Measurements from ENCODE around the gene AKAP7. TPM values are rescaled to one million over a fixed set of nuclear protein-coding genes. Genes with fewer than 3 reads are reported as not detected.

The AKAP7 gene
- polyA plus RNA-seq, 1 of the 3 experiments (the other 2 are of a cell fraction) = 0.58 TPM

GRCh38 chr6:131173680-131174079 is 38.4 kb downstream of the AKAP7 start (continued):
- TF ChIP-seq RCOR1 (IDR thresholded peaks at IDR 0.05; ENCODE audit: low read length) = no peak

- DNase-seq = no peak
These were observed 40.3 kb downstream of the AKAP7 start for GRCh38 chr6:131175564-131175963.

More at GRCh38 chr6:131175564-131175963, 40.3 kb downstream of the AKAP7 start:
- Histone ChIP-seq H3K79me2 (ENCODE audit: insufficient read depth) (no peaks in the 10 kb centered on the region), H3K9ac (no peak overlapping the region), H3K27me3 (ENCODE audit: insufficient read depth) (0 out of 2 replicates have a peak, but pooled peaks cover 4% of the 10 kb centered on the region), H3F3A (replicated peaks; ENCODE audit: insufficient read depth) (no peaks in the 10 kb centered on the region), H3K4me2 (no peak overlapping the region), H3K4me3 (ENCODE audit: low read depth in 2 of 2, low read length in 1 of 2) (no peak overlapping the region), H3K27ac (ENCODE audit: low read depth in 2 of 2, low read length in 1 of 2) (no peak overlapping the region), H4K20me1 (ENCODE audit: insufficient read depth) (no peaks in the 10 kb centered on the region), H2AFZ (ENCODE audit: low read depth) (no peak overlapping the region), H3K9me2 (no peaks in the 10 kb centered on the region), H3K36me3 (replicated peaks in 1 of 2; ENCODE audit: control insufficient read depth in 1 of 2, insufficient read depth in 2 of 2, low read length in 1 of 2) (no peaks in the 10 kb centered on the region), H3K4me1 (ENCODE audit: control insufficient read depth in 1 of 2, insufficient read depth in 2 of 2, low read depth in 1 of 2, low read length in 1 of 2) (no peaks in the 10 kb centered on the region; a peak in 1 of 4 replicates), H3K9me3 (no peaks in the 10 kb centered on the region)
- 63% methylated on average over 2 of the region's 2 CpGs for WGBS (ENCODE audit: low lambda C conversion rate)
- CTCF ChIA-PET = no interaction called here
- TF ChIP-seq EP300 (IDR thresholded peaks at IDR 0.05; ENCODE audit: borderline replicate concordance in 1 of 2, low read depth in 1 of 2, low read length in 1 of 2) (no peak), CHD2 (IDR thresholded peaks at IDR 0.05; ENCODE audit: low read length, partially characterized antibody) (no peak), MXI1 (IDR thresholded peaks at IDR 0.05; ENCODE audit: low read depth, low read length) (no peak), USF1 (IDR thresholded peaks at IDR 0.05; ENCODE audit: borderline replicate concordance, low read depth) (no peak), CTCF (IDR thresholded peaks at IDR 0.05) (no peak), GABPA (IDR thresholded peaks at IDR 0.05; ENCODE audit: low read depth) (no peak), FOSL2 (IDR thresholded peaks at IDR 0.05; ENCODE audit: borderline replicate concordance, low read depth) (no peak), YY1 (IDR thresholded peaks at IDR 0.05; ENCODE audit: low read depth) (no peak), ELF1 (IDR thresholded peaks at IDR 0.05) (no peak), SMC3 (IDR thresholded peaks at IDR 0.05; ENCODE audit: low read depth, low read length) (no peak), USF2 (IDR thresholded peaks at IDR 0.05; ENCODE audit: borderline replicate concordance, low read depth, low read length) (no peak), POLR2AphosphoS5 (IDR thresholded peaks at IDR 0.05; ENCODE audit: low read depth, low read length) (no peak), RCOR1 (IDR thresholded peaks at IDR 0.05; ENCODE audit: low read length) (no peak), RFX5 (IDR thresholded peaks at IDR 0.05; ENCODE audit: low read length) (no peak)
- POLR2A ChIA-PET = no interaction called here
